RPMI7951 (cell line): ENCODE measurements around the gene F2RL1. TPM values are rescaled to one million over a fixed set of nuclear protein-coding genes. Genes with fewer than 3 reads are reported as not detected.
"Not testable (repeated sequence)": the region's sequence is repeated elsewhere in the genome, so short reads cannot be mapped to it uniquely, and the experiment has no call there.

Experiments used
- DNase-seq: peaks from one replicate; pipeline ENCODE4 v3.0.0-alpha.2; 2012; ENCODE audit warnings: low read depth
- total RNA-seq: library from RNA; depleted of rRNA; stranded (reverse); fragments of >200 nt; shearing (Covaris generic); gene quantifications from 2 replicates; pipeline ENCODE4 v1.2.3, GENCODE V29; 2014

The F2RL1 gene
- total RNA-seq, 1 experiment from 2014 or later: 6.8 TPM

DNA sequence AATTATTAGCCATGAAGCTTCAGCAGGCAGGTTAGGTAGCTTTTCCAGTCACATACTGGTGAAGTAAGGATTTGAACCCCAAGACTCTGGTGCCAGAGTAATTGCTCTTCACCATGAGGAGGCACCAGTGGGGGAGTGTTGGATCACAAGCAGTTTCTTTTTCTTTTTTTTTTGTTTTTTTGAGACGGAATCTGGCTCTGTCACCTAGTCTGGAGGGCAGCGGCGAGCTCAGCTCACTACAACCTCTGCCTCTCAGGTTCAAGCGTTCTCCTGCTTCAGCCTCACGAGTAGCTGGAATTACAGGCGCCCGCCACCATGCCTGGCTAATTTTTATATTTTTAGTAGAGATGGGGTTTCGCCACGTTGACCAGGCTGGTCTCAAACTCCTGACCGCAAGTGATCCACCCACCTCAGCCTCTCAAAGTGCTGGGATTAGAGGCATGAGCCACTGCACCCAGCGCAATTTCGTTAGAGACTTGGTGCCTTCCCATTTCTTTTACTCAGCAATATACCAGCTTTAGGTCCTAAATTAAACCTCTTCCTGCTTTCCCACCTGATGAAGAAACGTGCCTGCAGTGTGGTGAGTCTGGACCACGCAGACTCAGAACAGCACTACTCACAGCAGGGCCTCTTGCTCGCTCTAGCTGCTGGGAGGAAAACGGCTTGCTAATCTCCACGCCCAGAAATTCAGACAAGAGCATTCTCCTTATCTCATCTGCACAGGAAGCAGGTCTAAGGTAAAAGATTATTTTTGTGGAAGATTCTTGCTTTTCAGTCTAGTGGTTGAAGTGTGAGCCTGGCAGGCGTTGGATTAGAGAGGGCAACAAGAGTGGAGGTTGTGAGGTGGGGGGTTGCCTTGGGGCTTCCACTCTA, 30.8 kb downstream of the F2RL1 start, which contains the start of gene S100Z:
Gene S100Z, plus strand, starts transcription at position 596 of the 873 bp plus-strand sequence. CDS start 25,346 bp downstream, outside the sequence.
- DNase-seq: no peak

DNA sequence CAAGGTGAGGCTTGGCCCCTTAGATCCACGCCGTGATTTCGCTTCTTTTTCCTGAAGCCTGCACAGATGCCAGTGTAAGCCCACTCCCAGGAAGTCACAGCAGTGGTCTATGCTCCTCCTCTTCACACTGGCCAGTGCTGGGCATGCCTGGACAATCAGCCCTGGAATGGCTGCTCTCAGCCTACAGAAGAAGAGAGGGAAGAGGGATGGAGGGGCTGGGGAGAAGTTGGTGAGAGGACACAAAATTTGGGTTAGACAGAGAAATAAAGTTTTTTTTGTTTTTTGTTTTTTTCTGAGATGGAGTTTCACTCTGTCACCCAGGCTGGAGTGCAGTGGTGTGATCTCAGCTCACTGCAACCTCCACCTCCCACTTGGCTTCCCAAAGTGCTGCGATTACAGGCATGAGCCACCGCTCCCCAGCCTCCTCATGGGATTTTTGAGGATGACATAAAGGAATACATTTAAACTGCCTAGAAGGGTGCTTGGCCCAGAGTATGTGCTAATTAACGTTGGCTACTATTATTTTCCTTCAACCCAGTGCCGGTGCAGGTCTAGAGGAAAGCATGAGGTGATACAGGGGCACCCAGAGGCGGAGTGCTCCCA, 31.8 kb downstream of the F2RL1 start:
- DNase-seq: no peak

DNA sequence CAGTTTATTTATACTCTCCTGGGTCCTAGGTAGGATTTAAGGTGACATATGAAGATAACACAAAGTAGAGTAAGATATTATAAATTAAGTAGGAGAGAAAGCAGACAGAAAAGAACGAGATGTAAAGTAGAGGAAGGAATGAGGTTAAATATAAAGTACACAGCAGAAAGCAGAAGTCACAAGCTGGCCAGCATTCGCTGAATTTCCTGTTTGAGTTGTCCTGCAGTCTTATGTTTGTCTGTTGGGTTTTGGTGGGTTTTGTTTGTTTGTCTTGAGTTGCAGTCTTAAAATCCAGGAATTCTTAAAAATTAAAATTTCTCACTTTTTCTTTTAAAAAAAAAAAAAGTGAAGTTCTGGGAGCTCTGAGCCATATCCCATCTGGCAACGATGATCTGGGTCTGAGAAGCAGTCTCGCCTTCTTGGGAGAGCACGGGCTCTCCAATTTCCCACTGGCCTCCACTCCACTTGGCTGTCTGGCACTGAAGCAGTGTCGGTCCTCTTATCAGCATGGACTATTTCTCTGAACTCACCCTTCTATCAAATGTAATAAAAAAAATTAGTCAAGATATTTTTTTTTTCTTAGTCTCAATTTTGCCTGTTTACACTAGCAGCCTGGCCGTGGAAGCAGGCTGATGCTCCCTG, 33.0 kb downstream of the F2RL1 start:
- DNase-seq: no peak

DNA sequence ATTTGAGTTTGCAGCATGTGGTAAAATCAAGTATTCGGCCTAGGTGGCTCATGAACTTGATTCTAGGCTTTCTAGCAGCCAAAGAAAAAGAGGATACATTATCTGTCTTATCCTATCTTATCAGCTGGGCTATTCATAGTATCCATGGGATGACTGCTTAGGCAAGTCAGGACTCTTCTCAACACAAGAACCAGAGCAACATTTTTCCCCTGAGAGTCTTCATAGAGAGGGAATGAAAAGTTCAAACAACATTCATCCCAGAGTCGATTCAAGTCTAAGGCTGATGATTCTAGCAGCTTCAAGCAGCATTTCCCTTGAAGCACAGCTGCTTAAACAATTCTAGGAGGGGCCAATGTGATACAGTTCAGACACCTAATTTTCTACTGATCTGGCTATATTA, 33.9 kb downstream of the F2RL1 start:
- DNase-seq: no peak

DNA sequence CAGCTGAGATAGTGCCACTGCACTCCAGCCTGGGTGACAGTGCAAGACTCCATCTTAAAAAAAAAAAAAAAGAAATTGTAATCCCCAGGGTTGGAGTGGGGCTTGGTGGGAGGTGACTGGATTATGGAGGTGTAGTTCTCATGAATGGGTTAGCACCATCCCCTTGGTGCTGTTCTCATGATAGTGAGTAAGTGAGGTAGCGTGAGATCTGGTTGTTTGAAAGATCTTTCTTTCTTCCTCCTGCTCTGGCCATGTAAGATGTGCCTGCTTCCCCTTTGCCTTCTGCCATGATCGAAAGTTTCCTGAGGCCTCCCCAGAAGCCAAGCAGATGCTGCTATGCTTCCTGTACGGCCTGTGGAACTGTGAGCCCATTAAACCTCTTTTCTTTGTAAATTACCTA, 34.9 kb downstream of the F2RL1 start:
- not testable (repeated sequence) for DNase-seq

DNA sequence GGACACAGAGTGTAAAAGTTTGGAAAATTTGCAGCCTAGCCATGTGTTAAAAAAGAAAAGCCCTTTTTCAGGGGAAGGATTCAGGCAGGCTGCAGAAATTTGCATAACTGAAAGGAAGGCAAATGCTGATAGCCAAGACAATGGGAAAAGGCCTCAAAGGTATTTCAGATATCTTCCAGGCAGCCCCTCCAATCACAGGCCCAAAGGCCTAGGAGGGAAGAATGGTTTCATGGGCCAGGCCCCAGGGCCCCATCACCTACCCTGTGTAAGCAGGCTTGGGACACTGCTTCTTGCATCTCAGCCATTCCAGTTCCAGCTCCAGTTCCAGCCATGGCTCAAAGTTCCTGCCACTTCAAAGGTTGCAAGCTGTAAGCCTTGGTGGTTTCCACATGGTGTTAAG, 35.8 kb downstream of the F2RL1 start:
- no peak for DNase-seq

DNA sequence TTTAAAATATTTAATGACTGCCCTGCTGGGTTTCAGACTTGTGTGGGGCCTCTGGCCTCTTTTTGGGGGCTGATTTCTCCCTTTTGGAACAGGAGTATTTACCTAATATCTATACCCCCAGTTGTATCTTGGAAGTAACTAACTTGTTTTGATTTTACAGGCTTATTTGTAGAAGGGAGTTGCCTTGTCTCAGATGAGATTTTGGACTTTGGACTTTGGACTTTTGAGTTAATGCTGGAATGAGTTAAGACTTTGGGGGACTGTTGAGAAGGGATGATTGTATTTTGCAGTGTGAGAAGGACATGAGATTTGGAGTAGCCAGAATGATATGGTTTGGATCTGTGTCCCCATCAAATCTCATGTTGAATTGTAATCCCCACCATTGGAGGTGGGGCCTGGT, 36.7 kb downstream of the F2RL1 start:
- not testable (repeated sequence) for DNase-seq

DNA sequence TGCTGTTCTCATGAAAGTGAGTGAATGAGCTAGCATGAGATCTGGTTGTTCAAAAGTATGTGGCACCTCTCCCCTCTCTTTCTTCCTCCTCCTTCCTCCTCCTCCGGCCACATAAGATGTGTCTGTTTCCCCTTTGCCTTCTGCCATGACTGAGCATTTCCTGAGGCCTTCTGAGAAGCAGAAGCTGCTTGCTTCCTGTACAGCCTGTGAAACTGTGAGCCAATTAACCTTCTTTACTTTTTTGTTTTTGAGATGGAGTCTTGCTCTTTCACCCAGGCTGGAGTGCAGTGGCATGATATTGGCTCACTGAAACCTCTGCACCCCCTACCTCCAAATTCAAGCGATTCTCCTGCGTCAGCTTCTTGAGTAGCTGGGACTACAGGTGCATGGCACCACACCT, 37.1 kb downstream of the F2RL1 start:
- no peak for DNase-seq

DNA sequence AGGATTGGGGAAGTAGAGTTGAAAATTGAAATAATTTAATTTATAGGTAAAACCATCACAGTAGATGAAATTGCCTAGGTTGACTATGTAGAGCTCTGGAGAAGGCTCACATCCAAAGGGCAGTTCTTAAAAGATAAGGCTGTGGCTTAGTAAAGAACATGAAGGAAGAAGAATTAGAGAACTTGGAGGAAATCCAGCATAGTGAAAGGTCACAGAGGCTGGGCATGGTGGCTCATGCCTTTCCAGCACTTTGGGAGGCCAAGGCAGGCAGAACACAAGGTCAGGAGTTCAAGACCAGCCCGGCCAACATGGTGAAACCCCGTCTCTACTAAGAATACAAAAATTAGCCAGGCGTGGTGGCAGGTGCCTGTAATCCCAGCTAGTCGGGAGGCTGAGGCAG, 38.0 kb downstream of the F2RL1 start:
- DNase-seq: not testable (repeated sequence)

DNA sequence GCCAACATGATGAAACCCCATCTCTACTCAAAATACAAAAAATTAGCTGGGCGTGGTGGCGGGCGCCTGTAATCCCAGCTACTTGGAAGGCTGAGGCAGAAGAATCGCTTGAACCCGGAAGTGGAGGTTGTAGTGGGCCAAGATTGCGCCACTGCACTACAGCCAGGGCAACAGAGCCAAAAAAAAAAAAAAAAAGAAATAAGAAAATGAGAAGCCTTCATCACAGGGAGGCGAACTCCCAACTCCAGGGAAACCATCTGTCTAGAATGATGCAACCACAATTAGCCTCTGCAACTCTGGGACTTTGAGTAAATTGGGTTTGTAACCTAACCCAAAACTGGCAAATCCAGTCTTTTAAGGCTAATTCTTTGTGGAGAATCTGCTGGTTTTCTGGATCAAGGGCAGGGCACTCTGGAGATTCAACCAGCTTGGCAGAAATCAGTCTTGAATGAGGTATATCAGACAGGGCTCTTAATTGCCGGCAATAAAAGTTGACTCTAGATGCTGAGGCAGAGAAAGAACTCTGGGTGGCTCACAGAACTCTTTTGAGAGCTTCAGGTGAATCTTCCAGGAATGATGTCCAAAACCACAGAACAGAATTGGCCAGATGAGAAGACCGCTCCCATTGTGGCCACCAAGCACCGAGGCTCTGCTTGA, 40.9 kb downstream of the F2RL1 start:
- DNase-seq: no peak

DNA sequence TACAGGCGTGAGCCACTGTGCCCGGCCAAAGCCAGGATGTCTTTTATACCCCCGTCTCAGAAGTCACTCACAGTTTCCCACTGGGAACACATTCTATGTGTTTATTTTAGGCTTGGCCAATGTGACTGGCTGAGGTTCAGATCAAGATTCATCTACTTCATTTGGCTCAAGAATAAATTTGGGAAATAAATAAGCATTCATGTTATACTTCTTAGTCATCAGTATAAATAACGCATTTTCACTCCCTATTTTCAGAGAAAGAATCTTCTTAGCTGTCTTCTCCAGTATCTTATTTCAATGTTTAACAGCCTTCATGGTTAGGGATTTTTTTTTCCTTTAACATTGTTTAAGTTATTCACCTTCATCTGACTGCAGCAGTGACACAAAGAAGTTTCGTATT, 42.8 kb downstream of the F2RL1 start:
- no peak for DNase-seq

DNA sequence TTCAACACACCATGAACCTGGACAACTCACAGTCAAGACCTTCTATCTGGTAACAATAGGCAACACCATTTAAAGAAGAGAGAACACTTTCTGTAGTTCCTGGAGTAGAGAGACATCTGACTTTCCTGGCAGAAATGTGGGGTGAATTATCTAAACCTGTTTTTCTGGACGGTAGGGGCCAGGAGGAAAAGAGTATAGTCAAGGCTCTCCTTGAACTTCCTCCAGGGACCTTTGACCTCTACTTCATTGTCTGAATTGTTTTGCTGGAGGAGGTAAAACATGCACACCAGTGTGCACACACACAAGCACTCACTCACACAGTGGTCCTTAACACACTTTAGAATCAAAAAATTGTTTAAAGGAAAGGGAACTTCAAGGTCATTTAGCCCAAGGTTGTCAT, 44.2 kb downstream of the F2RL1 start:
- no peak for DNase-seq

DNA sequence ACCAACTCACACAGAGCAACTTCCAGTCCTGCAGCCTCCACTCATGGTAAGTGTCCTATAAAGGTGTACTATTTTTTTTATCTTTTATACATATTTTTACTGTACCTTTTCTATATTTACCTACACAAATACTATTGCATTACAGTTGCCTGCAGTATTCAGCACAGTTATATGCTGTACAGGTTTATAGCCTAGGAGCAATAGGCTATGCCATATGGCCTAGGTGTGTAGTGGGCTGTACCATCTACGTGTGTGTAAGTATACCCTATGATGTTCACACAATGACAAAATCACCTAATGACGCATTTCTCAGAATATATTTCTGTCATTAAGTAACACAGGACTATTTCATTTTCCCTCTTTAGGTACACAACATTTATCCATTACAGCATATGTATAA, 47.7 kb downstream of the F2RL1 start:
- DNase-seq: no peak

DNA sequence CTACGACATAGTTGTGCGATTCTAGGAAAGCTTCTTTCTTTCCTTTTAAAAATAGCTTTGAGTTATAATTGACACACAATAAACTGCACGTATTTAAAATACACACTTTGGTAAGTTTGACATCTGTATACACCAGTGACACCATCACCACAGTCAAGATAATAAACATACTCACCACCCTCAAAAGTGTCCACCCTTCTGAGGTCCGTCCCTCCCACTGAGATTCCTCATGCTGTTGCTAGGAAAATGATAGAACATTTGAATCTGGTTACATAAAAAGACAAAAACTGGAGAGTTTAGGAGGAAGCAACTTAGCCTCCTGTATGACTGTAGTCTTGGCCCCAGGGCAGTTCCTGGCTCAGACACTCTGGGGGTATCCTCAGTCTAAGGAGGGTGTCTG, 48.2 kb downstream of the F2RL1 start:
- DNase-seq: peak; percentile 29

DNA sequence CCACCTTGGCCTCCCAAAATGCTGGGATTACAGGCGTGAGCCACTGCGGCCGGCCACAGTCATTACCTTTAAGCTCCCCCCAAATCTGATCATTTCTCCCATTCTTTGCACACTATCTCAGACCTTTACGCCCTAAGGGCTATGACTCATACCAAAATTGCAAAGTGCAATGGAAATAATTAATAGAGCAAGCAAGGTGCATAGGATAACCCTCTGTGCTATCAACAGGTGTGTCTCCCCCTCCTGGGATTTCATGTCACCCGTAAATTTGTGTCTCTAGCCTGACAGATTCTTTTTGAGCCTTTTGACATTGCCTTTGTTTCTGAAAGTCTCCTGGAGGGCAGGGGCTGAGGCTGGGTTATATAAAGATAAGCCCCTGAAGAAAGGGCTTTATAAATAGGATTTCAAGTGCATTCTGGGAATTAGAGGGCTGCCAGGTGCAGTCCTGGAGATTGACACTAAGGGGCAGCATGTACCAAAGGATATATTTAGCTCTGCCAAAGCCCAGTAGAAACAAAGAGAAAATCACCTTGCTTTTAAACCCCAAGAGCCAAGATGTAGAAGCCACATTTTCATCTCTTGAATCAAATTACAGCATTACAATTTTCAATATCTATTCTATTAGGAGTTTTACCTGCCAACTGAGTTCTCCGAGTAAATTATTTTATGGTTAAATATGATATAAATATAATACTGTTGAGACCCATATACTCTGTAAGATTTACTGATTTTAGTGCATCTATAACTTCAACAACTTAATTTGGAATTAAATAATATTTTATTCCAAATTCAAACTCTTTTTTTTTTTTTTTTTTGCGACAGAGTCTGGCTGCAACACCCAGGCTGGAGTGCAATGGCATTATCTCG, 49.2 kb downstream of the F2RL1 start:
- peak; percentile 64 for DNase-seq

DNA sequence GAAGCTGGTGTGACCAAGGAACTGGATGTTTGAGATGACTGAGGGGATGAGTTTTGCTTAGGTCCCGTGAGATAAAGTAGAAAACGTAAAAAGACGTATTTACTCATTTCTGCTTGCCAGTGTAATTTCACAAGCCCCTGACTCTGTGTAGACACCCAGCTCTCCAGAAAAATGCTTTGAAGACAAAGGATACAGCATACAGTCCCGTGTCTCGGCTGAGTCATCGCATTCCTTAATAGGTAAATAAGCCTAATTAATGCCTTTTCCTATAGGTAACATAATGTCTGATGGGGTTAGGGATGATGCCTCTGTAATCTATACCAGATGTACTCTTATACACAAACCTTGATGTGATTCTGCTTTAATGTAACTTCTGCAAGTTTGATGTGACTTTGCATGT, 51.2 kb downstream of the F2RL1 start:
- DNase-seq: no peak

DNA sequence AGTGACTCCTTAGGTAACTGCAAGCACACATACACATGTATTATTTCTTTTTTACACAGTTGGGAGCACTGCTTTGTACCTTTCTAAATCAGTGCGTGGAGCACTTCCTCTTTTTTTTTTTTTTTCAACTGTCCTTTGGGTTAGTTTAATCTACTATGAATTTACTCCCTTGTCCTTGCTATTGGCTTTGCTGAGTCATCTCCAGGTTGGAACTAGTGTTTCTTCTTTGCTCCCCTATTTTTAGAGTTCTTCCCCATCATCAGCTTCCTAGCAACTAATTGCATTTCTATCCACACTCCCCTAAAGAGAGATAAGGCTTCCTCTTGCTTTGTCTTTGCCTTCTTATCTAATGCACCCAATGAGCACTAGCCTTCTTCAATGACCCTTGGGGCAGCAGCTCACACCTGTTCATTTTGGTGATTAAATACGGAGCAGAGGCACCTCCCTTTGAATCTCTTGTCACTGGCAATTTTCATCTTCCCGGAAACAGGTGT, 55.3 kb downstream of the F2RL1 start:
- DNase-seq: peak; percentile 5
